Activated CD8-positive, alpha-beta memory T cell treated with anti-CD3 and anti-CD28 coated beads, Interleukin-2, amount 50 U/mL, for 1 hour (primary cell): ENCODE data around the gene GAGE10.
"Not testable (repeated sequence)": the region's sequence is repeated elsewhere in the genome, so short reads cannot be mapped to it uniquely, and the experiment has no call there.

Experiments used
- DNase-seq: peaks from one replicate; pipeline ENCODE4 v3.0.0-alpha.2; 2020; ENCODE audit errors: extremely low read depth

GAGE10 gene

GRCh38 chrX:49323735-49324134 is 20.3 kb downstream of the GAGE10 start:
- DNase-seq: not testable (repeated sequence)

GRCh38 chrX:49330421-49330820 is 27.0 kb downstream of the GAGE10 start:
- DNase-seq: not testable (repeated sequence)

DNA sequence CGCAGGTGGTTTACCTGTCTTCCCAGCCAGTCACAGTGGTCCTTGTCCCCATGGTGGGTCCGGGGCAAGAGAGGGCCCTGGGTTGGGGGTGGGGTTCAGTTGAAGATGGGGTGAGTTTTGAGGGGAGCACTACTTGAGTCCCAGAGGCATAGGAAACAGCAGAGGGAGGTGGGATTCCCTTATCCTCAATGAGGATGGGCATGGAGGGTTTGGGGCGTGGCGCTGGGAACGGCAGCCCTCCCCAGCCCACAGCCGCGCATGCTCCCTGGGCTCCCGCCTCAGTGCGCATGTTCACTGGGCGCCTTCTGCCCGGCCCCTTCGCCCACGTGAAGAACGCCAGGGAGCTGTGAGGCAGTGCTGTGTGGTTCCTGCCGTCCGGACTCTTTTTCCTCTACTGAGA is 27.8 kb downstream of the GAGE10 start, which contains the start of gene GAGE13:
TSS of gene GAGE13 (plus strand) at position 301 of the 400 bp plus-strand sequence. CDS start 1,156 bp downstream, outside the sequence.
- DNase-seq: not testable (repeated sequence)

- DNase-seq: not testable (repeated sequence)
Measured at GRCh38 chrX:49331841-49332240, 28.4 kb downstream of the GAGE10 start.

DNA sequence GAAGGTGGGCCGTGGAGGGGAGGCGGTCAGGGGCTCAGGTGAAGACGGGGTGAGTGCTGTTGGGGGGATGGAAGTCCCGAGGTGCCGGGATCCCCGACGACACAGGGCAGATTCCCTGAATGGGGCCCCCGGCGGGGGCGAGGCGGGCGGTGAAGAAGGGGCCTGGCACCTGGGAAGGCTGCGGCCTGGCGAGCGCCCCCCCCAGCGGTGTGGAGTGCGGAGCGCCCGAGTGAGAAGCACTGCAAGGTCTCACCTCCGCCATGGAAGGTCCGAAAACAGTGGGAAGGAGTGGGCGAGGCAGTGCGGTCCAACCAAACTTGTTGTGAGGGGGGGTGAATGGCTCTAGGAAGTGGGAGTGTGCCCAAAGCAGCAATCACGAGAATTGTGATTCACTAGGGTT is 38.0 kb downstream of the GAGE10 start:
- not testable (repeated sequence) for DNase-seq

DNA sequence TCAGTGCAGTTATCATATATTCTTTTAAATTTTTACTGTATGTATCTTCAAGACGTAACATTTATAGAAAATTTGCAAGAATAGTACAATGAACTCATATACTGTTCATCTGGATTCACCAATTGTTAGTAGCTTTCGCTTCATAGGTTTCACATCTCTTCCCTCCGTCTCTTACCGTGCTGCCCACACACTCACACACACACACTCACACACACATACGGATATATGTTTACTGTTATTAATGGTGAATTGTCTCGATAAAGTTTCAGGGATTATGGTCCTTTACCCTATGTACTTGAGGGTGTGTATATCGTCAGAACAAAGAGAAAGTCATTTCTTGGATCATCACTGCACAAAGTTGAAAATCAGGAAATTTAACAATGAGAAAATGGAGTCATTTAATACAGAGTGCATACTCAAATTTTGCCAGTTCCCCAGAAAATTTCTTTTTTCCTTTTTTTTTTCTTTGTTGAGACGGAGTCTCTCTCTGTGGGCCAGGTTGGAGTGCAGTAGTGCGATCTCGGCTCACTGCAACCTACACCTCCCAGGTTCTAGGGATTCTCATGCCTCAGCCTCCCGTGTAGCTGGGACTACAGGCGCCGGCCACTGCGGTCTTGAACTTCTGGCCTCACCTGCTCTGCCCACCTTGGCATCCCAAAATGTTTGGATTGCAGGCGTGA is 41.2 kb downstream of the GAGE10 start:
- not testable (repeated sequence) for DNase-seq

DNA sequence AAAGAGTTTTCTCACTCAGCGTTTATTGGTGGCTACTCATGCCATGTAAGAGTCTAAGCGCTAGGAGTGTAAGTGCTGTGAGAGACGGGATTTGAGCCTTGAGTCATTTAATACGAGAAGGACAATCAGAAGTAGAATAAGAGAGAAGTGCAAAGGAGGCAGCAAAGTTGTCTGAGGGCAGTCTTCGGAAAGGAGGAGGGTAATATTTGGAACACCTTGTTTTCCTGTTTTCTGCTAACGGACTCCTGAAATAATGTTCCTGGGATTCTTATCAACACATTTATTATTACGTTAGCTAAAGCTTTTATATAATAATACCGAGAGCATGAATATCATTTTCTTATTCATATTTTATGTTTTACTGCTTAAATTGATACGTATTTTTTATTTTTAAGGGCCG is 42.0 kb downstream of the GAGE10 start:
- DNase-seq: not testable (repeated sequence)

- DNase-seq: not testable (repeated sequence)
Measured at GRCh38 chrX:49346150-49346549, 42.7 kb downstream of the GAGE10 start.
